Subcutaneous adipose tissue (tissue), 4 donors: ENCODE measurements around the gene HRK. TPM values are rescaled to one million over a fixed set of nuclear protein-coding genes. Genes with fewer than 3 reads are reported as not detected.

Experiments used
- CTCF ChIP-seq: fragments of 450-650 bp; IDR thresholded peaks from one replicate; pipeline ENCODE4 v1.5.1; 2016; ENCODE audit warnings: low read depth, mild to moderate bottlenecking, control low read depth, antibody characterized with exemption, moderate library complexity
- total RNA-seq, 4 donors: library from RNA; depleted of rRNA; stranded (reverse); fragments of >200 nt; gene quantifications; one replicate each; pipeline ENCODE4 v1.1.0, GENCODE V29; 2016

The HRK gene
- total RNA-seq, 4 donors from 2014 or later, result 0.17 to 0.22 TPM; not detected in 2

- TF ChIP-seq CTCF, result no peak
Observed at GRCh38 chr12:116887244-116887643, 6.0 kb upstream of the HRK start.

DNA sequence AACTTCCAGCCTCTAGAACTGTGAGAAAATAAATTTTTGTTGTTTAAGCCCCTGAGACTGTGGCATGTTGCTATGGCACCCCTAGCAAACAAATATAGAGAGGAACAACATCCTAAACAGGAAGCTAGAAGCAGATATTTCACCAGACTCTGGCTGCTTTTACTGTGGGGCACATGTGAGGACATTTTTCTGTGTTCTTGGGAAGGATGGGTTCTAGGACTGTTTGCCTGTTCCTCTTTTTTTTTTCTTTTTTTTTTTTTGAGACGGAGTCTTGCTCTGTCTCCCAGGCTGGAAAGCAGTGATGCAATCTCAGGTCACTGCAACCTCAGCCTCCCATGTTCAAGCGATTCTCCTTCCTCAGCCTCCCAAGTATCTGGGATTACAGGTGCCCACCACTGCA, 4.2 kb upstream of the HRK start:
- no peak for TF ChIP-seq CTCF

- TF ChIP-seq CTCF, result no peak
Observed at GRCh38 chr12:116884871-116885270, 3.6 kb upstream of the HRK start.

GRCh38 chr12:116882742-116883141, 1.5 kb upstream of the HRK start:
- no peak for TF ChIP-seq CTCF

- TF ChIP-seq CTCF, result no peak
Observed at GRCh38 chr12:116881877-116882507, 751 bp upstream of the HRK start.

DNA sequence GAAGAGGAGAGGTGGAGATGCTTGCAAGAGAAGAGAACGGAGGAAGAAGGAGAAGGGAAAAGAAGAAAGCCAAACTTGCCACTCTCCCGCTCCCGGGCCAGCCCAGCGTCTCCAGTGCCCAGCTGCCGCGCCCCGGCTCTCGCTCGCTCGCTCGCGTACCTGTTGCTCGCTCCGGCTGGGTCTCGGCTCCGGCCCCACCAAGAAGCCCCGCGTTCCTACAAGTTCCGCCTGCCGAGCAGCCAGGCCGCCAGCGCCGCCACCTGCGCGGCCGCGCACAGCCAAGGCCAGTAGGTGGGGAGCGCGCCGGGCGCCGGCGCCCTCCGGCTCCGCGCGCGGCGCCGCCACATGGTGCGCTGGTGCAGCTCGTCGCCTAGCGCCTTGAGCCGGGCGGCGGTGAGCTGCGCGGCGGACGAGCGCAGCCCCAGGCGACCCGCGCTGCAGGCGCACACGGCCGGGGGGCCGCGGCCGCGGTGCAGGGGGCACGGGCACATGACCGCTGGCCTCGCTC, 370 bp downstream of the HRK start:
- no peak for TF ChIP-seq CTCF

DNA sequence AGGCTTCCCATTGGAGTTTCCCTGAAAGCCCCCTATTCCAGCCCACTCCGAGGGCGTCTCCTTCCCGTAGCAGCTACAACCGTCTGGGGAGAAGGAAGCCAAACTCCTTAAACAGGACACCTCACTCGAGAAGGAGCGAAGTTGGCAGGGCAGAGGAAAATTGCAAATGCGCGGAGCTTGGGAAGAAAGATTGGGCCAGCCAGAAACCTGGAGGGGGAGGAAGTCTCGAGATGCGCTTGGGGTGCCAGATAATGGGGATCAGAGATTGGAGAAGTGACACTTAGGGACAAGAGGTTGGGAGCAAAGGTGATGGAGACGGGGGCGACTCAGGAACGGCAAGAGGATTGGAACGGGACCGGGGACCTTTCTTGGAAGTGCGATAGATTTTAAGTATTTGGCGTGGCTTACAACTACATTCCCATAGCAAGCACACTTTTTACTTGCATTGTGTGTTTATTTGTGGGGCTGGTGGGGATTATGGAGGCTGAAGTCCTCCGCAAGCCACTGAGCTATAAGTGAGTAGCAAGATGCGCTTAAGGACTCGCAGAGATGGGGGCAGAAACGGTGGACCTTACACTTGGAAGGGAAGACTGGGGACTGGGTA, 926 bp downstream of the HRK start:
- TF ChIP-seq CTCF, result no peak
